ENCODE results near the gene CPPED1.

DNA sequence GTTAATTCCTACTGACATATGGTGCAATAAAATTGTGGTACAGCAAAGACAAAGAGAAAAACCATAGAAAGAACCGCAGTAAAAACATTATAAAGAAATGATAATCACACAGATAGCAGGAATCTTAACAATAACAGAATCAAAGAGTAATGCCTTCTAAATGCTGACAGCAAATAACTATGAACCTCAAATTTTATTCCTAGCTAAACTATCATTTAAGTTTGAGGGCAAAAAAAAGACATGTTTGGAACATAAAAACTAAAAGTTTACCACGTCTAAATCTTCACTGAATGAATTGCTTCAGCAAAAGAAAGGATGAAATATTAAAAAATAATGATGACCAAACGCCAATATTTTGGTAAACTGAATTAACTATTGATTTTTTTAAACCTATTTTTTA lies 135.8 kb downstream of the CPPED1 start:
- TF ChIP-seq FOXA1 (IDR thresholded peaks at IDR 0.05) (no peak), SP1 (IDR thresholded peaks at IDR 0.05) (no peak), ELF4 (IDR thresholded peaks at IDR 0.05) (no peak), ZNF384 (IDR thresholded peaks at IDR 0.05) (no peak), FOXK2 (IDR thresholded peaks at IDR 0.05) (no peak), SUZ12 (IDR thresholded peaks at IDR 0.05) (no peak), NFRKB (IDR thresholded peaks at IDR 0.05) (no peak), FOXM1 (IDR thresholded peaks at IDR 0.05; ENCODE audit: borderline replicate concordance) (no peak), TARDBP (IDR thresholded peaks at IDR 0.05) (no peak)

All from HEK293T (cell line).